ENCODE data around the gene RNU1-2.

RNU1-2 gene

GRCh38 chr1:16904560-16905109, 8.9 kb downstream of the RNU1-2 start:
- Histone ChIP-seq H2AFZ (ENCODE audit: low read length) (peak overlapping the region; percentile 74), H3F3A (ENCODE audit: low read depth) (peaks cover 23% of the 10 kb centered on the region), H3K9me3 (ENCODE audit: insufficient read depth, low read depth, low read length) (no peaks in the 10 kb centered on the region), H3K27me3 (ENCODE audit: insufficient read depth, low read length, poor library complexity, severe bottlenecking) (no peaks in the 10 kb centered on the region), H3K9ac (ENCODE audit: low read depth, low read length, poor library complexity, severe bottlenecking) (peak overlapping the region; percentile 92), H3K36me3 (ENCODE audit: insufficient read depth, low read length) (no peaks in the 10 kb centered on the region), H4K20me1 (ENCODE audit: insufficient read depth, low read length, poor library complexity, severe bottlenecking) (no peaks in the 10 kb centered on the region), H3K9me2 (replicated peaks; ENCODE audit: low read depth, low read length) (no peaks in the 10 kb centered on the region), H3K79me2 (ENCODE audit: insufficient read depth, low read length) (no peaks in the 10 kb centered on the region), H3K4me1 (ENCODE audit: insufficient read depth, low read length, poor library complexity, severe bottlenecking) (peaks cover 49% of the 10 kb centered on the region), H3K4me3 (ENCODE audit: low read length, poor library complexity, severe bottlenecking) (peak overlapping the region; percentile 79), H3K4me2 (ENCODE audit: low read depth, low read length, poor library complexity, severe bottlenecking) (peak overlapping the region; percentile 91)
- TF ChIP-seq EZH2phosphoT487 (IDR thresholded peaks at IDR 0.05; ENCODE audit: borderline replicate concordance) (no peak), CTCF (conservative IDR thresholded peaks at IDR 0.05; ENCODE audit: low read length) (no peak)

GRCh38 chr1:16905110-16905867, 9.5 kb downstream of the RNU1-2 start:
- Histone ChIP-seq H3K36me3 (ENCODE audit: insufficient read depth, low read length) (no peaks in the 10 kb centered on the region), H3K27me3 (ENCODE audit: insufficient read depth, low read length, poor library complexity, severe bottlenecking) (no peaks in the 10 kb centered on the region), H3K9me2 (replicated peaks; ENCODE audit: low read depth, low read length) (no peaks in the 10 kb centered on the region), H3K79me2 (ENCODE audit: insufficient read depth, low read length) (no peaks in the 10 kb centered on the region), H3K4me3 (ENCODE audit: low read length, poor library complexity, severe bottlenecking) (peak overlapping the region; percentile 79), H3K9ac (ENCODE audit: low read depth, low read length, poor library complexity, severe bottlenecking) (peak overlapping the region; percentile 92), H3K4me2 (ENCODE audit: low read depth, low read length, poor library complexity, severe bottlenecking) (peak overlapping the region; percentile 91), H3K4me1 (ENCODE audit: insufficient read depth, low read length, poor library complexity, severe bottlenecking) (peaks cover 49% of the 10 kb centered on the region), H3K9me3 (ENCODE audit: insufficient read depth, low read depth, low read length) (no peaks in the 10 kb centered on the region), H3F3A (ENCODE audit: low read depth) (peaks cover 23% of the 10 kb centered on the region), H4K20me1 (ENCODE audit: insufficient read depth, low read length, poor library complexity, severe bottlenecking) (no peaks in the 10 kb centered on the region), H2AFZ (ENCODE audit: low read length) (peak overlapping the region; percentile 74)
- TF ChIP-seq EZH2phosphoT487 (IDR thresholded peaks at IDR 0.05; ENCODE audit: borderline replicate concordance) (no peak), CTCF (conservative IDR thresholded peaks at IDR 0.05; ENCODE audit: low read length) (no peak)

- H3K4me2 ChIP-seq (ENCODE audit: low read depth, low read length, poor library complexity, severe bottlenecking), result peak overlapping the region; percentile 91
- no peaks in the 10 kb centered on the region for H3K36me3 ChIP-seq (ENCODE audit: insufficient read depth, low read length)
- H4K20me1 ChIP-seq (ENCODE audit: insufficient read depth, low read length, poor library complexity, severe bottlenecking), result no peaks in the 10 kb centered on the region
- no peaks in the 10 kb centered on the region for H3K9me3 ChIP-seq (ENCODE audit: insufficient read depth, low read depth, low read length)
- peak overlapping the region; percentile 79 for H3K4me3 ChIP-seq (ENCODE audit: low read length, poor library complexity, severe bottlenecking)
- no peaks in the 10 kb centered on the region for H3K9me2 ChIP-seq (replicated peaks; ENCODE audit: low read depth, low read length)
- TF ChIP-seq CTCF (conservative IDR thresholded peaks at IDR 0.05; ENCODE audit: low read length), result no peak
- H3K4me1 ChIP-seq (ENCODE audit: insufficient read depth, low read length, poor library complexity, severe bottlenecking), result peaks cover 43% of the 10 kb centered on the region
- no peak overlapping the region for H2AFZ ChIP-seq (ENCODE audit: low read length)
- no peaks in the 10 kb centered on the region for H3K27me3 ChIP-seq (ENCODE audit: insufficient read depth, low read length, poor library complexity, severe bottlenecking)
- no peaks in the 10 kb centered on the region for H3K79me2 ChIP-seq (ENCODE audit: insufficient read depth, low read length)
- H3F3A ChIP-seq (ENCODE audit: low read depth), result peaks cover 23% of the 10 kb centered on the region
- peak overlapping the region; percentile 92 for H3K9ac ChIP-seq (ENCODE audit: low read depth, low read length, poor library complexity, severe bottlenecking)
Measured at GRCh38 chr1:16905868-16906702, 10.3 kb downstream of the RNU1-2 start.
